ENCODE data around the gene DACT3. TPM values are rescaled to one million over a fixed set of nuclear protein-coding genes. Genes with fewer than 3 reads are reported as not detected.

DACT3 gene
- total RNA-seq, 1 donor from 2014 or later, result 0.75 TPM

- Mint-ChIP-seq H3K9me3 (no peaks in the 10 kb centered on the region), H3K27ac (no peak overlapping the region), H3K36me3 (no peaks in the 10 kb centered on the region), H3K4me3 (peak overlapping the region; percentile 88), H3K4me1 (peaks cover 24% of the 10 kb centered on the region), H3K27me3 (ENCODE audit: insufficient read depth, low read depth) (peaks cover 7% of the 10 kb centered on the region)
- H3K9ac ChIP-seq, result no peak overlapping the region
- peak overlapping the region; percentile 47 for H3K27ac ChIP-seq
- H3K4me1 ChIP-seq, result peaks cover 25% of the 10 kb centered on the region
- H3F3A ChIP-seq (ENCODE audit: low read depth), result peaks cover 35% of the 10 kb centered on the region
- peak; percentile 94 for DNase-seq (ENCODE audit: low spot score)
- peaks cover 15% of the 10 kb centered on the region for H4K20me1 ChIP-seq (ENCODE audit: low read depth)
- peak overlapping the region; percentile 37 for H3K4me3 ChIP-seq
- H2AFZ ChIP-seq (replicated peaks), result no peak overlapping the region
- H3K36me3 ChIP-seq, result no peaks in the 10 kb centered on the region
- no peaks in the 10 kb centered on the region for H3K79me2 ChIP-seq (ENCODE audit: low read depth)
- no peaks in the 10 kb centered on the region for H3K9me3 ChIP-seq (ENCODE audit: low read depth)
- TF ChIP-seq, protein P1, sequence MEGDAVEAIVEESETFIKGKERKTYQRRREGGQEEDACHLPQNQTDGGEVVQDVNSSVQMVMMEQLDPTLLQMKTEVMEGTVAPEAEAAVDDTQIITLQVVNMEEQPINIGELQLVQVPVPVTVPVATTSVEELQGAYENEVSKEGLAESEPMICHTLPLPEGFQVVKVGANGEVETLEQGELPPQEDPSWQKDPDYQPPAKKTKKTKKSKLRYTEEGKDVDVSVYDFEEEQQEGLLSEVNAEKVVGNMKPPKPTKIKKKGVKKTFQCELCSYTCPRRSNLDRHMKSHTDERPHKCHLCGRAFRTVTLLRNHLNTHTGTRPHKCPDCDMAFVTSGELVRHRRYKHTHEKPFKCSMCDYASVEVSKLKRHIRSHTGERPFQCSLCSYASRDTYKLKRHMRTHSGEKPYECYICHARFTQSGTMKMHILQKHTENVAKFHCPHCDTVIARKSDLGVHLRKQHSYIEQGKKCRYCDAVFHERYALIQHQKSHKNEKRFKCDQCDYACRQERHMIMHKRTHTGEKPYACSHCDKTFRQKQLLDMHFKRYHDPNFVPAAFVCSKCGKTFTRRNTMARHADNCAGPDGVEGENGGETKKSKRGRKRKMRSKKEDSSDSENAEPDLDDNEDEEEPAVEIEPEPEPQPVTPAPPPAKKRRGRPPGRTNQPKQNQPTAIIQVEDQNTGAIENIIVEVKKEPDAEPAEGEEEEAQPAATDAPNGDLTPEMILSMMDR (IDR thresholded peaks at IDR 0.05), result peak; percentile 92
- TF ChIP-seq EZH2 (IDR thresholded peaks at IDR 0.05), result no peak
- H3K4me2 ChIP-seq, result peak overlapping the region; percentile 71
- H3K27me3 ChIP-seq, result peaks cover 31% of the 10 kb centered on the region
Observed at GRCh38 chr19:46661735-46662592, 982 bp upstream of the DACT3 start.

- peaks cover 31% of the 10 kb centered on the region for H3K27me3 ChIP-seq
- peaks cover 35% of the 10 kb centered on the region for H3F3A ChIP-seq (ENCODE audit: low read depth)
- Mint-ChIP-seq H3K4me3 (peak overlapping the region; percentile 88), H3K9me3 (no peaks in the 10 kb centered on the region), H3K4me1 (peaks cover 24% of the 10 kb centered on the region), H3K27me3 (ENCODE audit: insufficient read depth, low read depth) (peaks cover 7% of the 10 kb centered on the region), H3K36me3 (no peaks in the 10 kb centered on the region), H3K27ac (no peak overlapping the region)
- H3K9me3 ChIP-seq (ENCODE audit: low read depth), result no peaks in the 10 kb centered on the region
- H3K4me2 ChIP-seq, result peak overlapping the region; percentile 91
- peaks cover 15% of the 10 kb centered on the region for H4K20me1 ChIP-seq (ENCODE audit: low read depth)
- H3K27ac ChIP-seq, result no peak overlapping the region
- H3K79me2 ChIP-seq (ENCODE audit: low read depth), result no peaks in the 10 kb centered on the region
- H3K4me3 ChIP-seq, result peak overlapping the region; percentile 58
- H3K4me1 ChIP-seq, result peaks cover 25% of the 10 kb centered on the region
- H3K9ac ChIP-seq, result no peak overlapping the region
- H3K36me3 ChIP-seq, result no peaks in the 10 kb centered on the region
- TF ChIP-seq EZH2 (IDR thresholded peaks at IDR 0.05) (no peak), EZH2phosphoT487 (IDR thresholded peaks at IDR 0.05) (no peak)
- TF ChIP-seq, protein P1 (IDR thresholded peaks at IDR 0.05), result no peak
- peak overlapping the region; percentile 35 for H2AFZ ChIP-seq (replicated peaks)
- peak; percentile 55 for DNase-seq (ENCODE audit: low spot score)
Observed at GRCh38 chr19:46660551-46661019, 397 bp downstream of the DACT3 start.

DNA sequence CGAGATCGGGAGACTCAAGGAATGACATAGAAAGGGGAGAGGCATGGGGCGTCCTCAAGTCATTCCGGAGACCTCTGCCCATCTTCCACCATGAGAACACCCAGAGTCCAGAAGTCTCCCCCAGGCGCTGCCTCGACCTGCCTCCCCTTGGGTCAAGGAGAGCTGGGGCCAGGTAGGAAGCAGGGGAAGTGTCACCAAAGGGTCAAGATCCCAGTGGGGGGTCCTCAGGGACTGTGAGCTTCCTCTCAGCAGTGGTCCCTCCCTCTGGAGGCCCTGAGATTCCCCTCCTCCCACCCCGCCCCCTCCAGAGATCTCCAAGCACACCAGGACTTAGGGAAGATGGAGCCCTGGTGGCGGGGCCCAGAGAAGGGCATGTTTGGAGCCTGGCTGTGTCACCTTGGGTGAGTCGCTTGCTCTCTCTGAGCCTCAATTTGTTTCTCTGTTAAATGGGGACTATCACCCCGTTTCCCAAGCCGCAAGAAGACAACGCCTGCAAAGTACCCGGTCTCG, 919 bp downstream of the DACT3 start:
- TF ChIP-seq EZH2 (IDR thresholded peaks at IDR 0.05), result no peak
- no peak for TF ChIP-seq EZH2phosphoT487 (IDR thresholded peaks at IDR 0.05)
- TF ChIP-seq, protein P1 (IDR thresholded peaks at IDR 0.05), result no peak
- peaks cover 7% of the 10 kb centered on the region for H3K27me3 Mint-ChIP-seq (ENCODE audit: insufficient read depth, low read depth)
- peak overlapping the region; percentile 88 for H3K4me3 Mint-ChIP-seq
- Histone ChIP-seq H3K9me3 (ENCODE audit: low read depth) (no peaks in the 10 kb centered on the region), H3K36me3 (no peaks in the 10 kb centered on the region), H3F3A (ENCODE audit: low read depth) (peaks cover 40% of the 10 kb centered on the region), H2AFZ (replicated peaks) (no peak overlapping the region), H3K27me3 (peaks cover 31% of the 10 kb centered on the region), H3K4me1 (peaks cover 25% of the 10 kb centered on the region), H3K9ac (no peak overlapping the region), H3K4me3 (peak overlapping the region; percentile 58), H3K79me2 (ENCODE audit: low read depth) (no peaks in the 10 kb centered on the region), H3K27ac (no peak overlapping the region), H4K20me1 (ENCODE audit: low read depth) (peaks cover 15% of the 10 kb centered on the region), H3K4me2 (peak overlapping the region; percentile 91)
- peak; percentile 71 for DNase-seq (ENCODE audit: low spot score)
- H3K36me3 Mint-ChIP-seq, result no peaks in the 10 kb centered on the region
- H3K4me1 Mint-ChIP-seq, result peaks cover 27% of the 10 kb centered on the region
- no peak overlapping the region for H3K27ac Mint-ChIP-seq
- no peaks in the 10 kb centered on the region for H3K9me3 Mint-ChIP-seq

Measured in neural progenitor cell (in vitro differentiated cells).